HEK293T (cell line): ENCODE measurements around the gene STYXL1.

Experiments
- BHLHE40 ChIP-seq: fragments of 450-650 bp; IDR thresholded peaks from 2 replicates; pipeline ENCODE4 v1.6.1; 2016; ENCODE audit warnings: mild to moderate bottlenecking, moderate library complexity, borderline replicate concordance
- FOXK2 ChIP-seq: fragments of 450-650 bp; IDR thresholded peaks from 2 replicates; pipeline ENCODE4 v1.6.1; 2016; ENCODE audit warnings: mild to moderate bottlenecking
- HDGF ChIP-seq: fragments of 450-650 bp; IDR thresholded peaks from 2 replicates; pipeline ENCODE4 v1.6.1; 2017; ENCODE audit warnings: antibody characterized with exemption, borderline replicate concordance
- NFRKB ChIP-seq: fragments of 450-650 bp; IDR thresholded peaks from 2 replicates; pipeline ENCODE4 v1.6.1; 2016; ENCODE audit warnings: mild to moderate bottlenecking, moderate library complexity

- TF ChIP-seq FOXK2 (no peak), BHLHE40 (no peak), HDGF (no peak), NFRKB (no peak)
These were observed 79.8 kb downstream of the STYXL1 start for GRCh38 chr7:75968012-75968411.
